HG03159 (cell line): ENCODE results near the gene NXT2.
"Not testable (repeated sequence)": the region's sequence is repeated elsewhere in the genome, so short reads cannot be mapped to it uniquely, and the experiment has no call there.

Experiments
- ATAC-seq: cut with Tn5 transposase; IDR thresholded peaks from one replicate; pipeline ENCODE4 v1.9.1; 2021; ENCODE audit warnings: mild to moderate bottlenecking, moderate library complexity; ENCODE audit not compliant: unreplicated experiment

NXT2 gene

GRCh38 chrX:109536439-109537323, at the start of gene NXT2:
Gene NXT2, plus strand, starts transcription at chrX:109536844. Its CDS starts 163 bp downstream, at chrX:109537007.
- peak; percentile 95 for ATAC-seq

DNA sequence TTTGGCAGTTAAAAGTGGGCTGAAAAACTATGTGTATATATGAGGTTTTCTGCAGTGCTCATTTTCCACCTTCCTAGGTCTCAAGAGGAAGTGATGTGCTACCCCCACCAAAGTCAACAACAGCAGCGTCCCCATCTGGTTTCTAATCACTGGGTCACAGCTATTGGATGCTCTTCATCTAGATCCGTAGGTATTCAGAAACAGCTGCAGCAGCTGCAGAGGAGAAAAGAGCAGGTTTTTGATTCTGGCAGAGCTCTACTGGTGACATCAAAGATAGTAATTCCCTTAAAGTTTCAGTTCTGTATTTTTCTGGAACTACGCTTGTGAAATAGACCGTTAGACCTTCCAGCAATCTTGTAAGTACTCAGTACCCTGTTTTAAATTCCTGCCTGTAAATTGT, 49.0 kb upstream of the NXT2 start:
- no peak for ATAC-seq

DNA sequence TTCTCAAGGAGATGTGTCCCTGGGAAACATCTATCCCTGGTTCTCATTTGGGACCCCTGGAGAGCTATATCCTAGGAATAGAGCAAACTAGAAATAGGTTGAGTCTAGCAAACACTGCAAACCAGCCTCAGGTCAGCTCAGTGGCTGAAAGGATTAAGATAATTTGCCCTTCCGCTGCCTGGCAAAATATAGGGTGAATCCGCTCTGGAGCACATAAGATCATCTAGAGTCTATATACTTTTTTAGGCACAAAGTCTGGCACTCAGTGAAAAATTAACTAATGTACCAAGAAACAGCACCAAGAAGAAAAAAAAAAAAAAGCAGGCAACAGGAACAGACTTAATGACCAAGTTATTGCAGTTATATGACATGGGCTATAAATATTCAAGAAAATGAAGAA, 47.5 kb upstream of the NXT2 start:
- ATAC-seq = no peak

GRCh38 chrX:109498434-109498833, 38.2 kb upstream of the NXT2 start:
- ATAC-seq = no peak

DNA sequence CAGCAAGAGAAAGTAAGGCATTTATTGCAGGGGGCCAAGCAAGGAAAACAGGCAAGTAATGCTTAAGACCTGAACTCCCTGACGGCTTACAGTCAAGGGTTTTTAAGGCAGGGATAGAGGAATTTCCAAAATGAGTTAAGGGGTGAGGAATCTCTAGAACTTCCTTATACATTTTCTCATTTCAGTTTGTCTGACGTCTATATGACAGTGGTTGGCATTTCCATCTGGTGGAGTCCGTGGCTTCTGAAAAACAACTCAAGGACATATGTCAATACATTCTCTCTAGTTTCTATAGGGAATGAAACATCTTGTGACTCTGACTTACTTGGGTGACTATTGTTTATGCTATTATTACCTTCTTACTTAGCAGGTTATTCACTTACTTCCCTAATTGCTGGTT, 35.5 kb upstream of the NXT2 start:
- ATAC-seq = no peak

- ATAC-seq = no peak
Observed at GRCh38 chrX:109508915-109509314, 27.7 kb upstream of the NXT2 start.

DNA sequence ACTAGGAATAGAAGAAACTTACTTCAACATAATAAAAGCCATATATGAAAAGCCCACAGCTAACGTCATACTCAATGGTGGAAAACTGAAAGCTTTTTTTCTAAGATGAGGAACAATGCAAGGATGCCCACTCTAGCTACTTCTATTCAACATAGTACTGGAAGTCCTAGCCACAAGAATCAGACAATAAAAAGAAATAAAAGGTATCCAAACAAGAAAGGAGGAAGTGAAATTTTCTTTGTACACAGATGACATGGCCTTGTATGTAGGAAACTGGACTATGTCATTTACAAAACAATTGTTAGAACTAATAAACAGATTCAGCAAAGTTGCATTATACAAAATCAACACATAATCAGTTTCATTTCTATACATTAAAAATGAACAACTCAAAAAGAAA, 25.5 kb upstream of the NXT2 start:
- no peak for ATAC-seq

DNA sequence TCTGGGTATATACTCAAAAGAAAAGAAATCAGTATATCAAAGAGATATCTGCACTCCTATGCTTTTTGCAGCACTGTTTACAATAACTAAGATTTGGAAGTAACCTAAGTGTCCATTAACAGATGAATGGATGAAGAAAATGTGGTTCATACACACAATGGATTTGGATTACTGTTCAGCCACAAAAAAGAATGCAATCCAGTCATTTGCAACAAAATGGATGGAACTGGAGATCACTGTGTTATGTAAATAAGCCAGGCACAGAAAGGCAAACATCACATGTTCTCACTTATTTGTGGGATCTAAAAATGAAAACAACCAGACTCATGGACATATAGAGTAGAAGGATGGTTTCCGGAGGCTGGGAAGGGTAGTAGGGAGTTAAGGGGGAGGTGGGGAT, 17.6 kb upstream of the NXT2 start:
- ATAC-seq = no peak

DNA sequence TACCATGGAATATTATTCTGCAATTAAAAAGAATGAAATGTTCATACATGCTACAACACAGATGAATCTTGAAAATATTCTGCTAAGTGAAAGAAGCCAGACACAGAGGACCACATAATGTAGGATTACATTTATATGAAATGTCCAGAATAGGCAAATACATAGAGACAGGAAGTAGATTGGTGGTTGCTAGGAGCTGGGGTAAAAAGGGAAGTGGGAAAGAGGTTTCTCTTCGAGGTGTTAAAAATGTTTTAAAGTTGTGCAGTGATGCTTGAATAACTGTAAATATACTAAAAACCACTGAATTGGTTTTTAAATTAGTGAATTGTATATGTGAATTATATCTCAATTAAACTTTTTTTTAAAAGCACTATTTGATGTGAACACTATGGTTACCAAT, 3.6 kb upstream of the NXT2 start:
- ATAC-seq = peak; percentile 25

GRCh38 chrX:109533631-109534030, 3.0 kb upstream of the NXT2 start:
- no peak for ATAC-seq

- no peak for ATAC-seq
Observed at GRCh38 chrX:109534933-109535332, 1.7 kb upstream of the NXT2 start.

GRCh38 chrX:109535578-109535977, 1.1 kb upstream of the NXT2 start:
- ATAC-seq = no peak

GRCh38 chrX:109537324-109537665, 651 bp downstream of the NXT2 start:
- ATAC-seq = no peak

GRCh38 chrX:109539007-109539406, 2.4 kb downstream of the NXT2 start:
- not testable (repeated sequence) for ATAC-seq

- ATAC-seq = no peak
Observed at GRCh38 chrX:109553862-109554261, 17.2 kb downstream of the NXT2 start.

- ATAC-seq = not testable (repeated sequence)
Observed at GRCh38 chrX:109576083-109576482, 39.4 kb downstream of the NXT2 start.

DNA sequence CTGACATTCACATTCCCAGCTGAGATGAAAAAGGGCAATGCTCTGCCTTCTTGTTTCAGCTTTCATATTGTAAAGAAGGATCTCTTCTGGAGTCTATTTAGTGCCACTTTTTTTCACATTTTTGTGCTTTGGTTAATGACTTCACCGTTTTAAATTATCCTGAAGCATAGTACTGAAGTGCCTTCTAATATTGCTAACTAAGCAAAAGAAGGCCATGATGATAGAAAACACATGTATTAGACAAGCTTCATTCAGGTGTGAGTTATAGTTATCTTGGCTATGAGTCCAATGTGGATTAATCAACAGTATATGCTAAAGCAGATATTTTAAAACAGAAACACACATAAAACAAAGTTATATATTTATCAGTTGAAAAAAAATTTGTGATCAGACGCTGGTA, 40.4 kb downstream of the NXT2 start:
- ATAC-seq = no peak

- ATAC-seq = no peak
Observed at GRCh38 chrX:109578916-109579315, 42.3 kb downstream of the NXT2 start.

GRCh38 chrX:109585488-109585887, 48.8 kb downstream of the NXT2 start:
- no peak for ATAC-seq

DNA sequence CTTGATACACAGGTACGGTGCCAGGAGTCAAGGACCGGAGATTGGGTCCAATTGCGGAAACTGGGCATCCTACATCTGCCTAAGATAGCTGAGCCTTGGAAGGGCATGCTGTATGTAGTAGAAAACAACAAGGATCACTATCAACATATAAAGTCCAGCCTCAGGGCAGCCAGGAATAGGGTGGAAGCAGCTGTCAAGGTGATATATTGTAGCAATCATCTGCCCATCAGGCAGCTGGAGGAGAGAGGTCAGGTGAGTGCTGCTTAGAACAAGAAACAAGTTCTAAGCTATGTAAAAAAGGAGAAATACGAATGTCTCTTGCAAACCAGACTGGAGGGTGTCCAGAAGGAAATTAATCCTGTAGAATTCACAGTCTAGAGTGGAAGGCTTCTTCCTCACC, 53.5 kb downstream of the NXT2 start:
- no peak for ATAC-seq
